K562 (cell line): ENCODE data around the gene FBXL4. TPM values are rescaled to one million over a fixed set of nuclear protein-coding genes. Genes with fewer than 3 reads are reported as not detected.

Source experiments
- ATAC-seq: fragments of 200-7000 bp; cut with Tn5 transposase; 3 replicates; pipeline ENCODE4 v1.9.1; 2020; ENCODE audit warnings: moderate library complexity
- BruUV-seq: library from RNA; stranded (reverse); fragments of 400-500 nt; replicated peaks from 2 replicates; lab custom pipeline; 2021; lab: Mats Ljungman, UMichigan
- CTCF ChIA-PET: fragments of 300-600 bp; formaldehyde crosslinking; extraction: SDS; loops from one replicate; lab custom pipeline; 2021; ENCODE audit warnings: low intra/inter-chr PET ratio; lab: Yijun Ruan, JAX
- POLR2A ChIA-PET: fragments of 300-600, 350-650 bp; sonication (Branson Sonifier 250); formaldehyde crosslinking; extraction: SDS; loops from one replicate; lab custom pipeline; 2021; ENCODE audit warnings: antibody characterized with exemption, inconsistent platforms; lab: Yijun Ruan, JAX
- DNase-seq, 4 experiments: peaks; one replicate each; pipeline versions ENCODE4 v3.0.0 to v3.0.0-alpha.2; 2011 to 2018; ENCODE audit warnings: low spot score in 3 of 4, mixed read lengths in 3 of 4; ENCODE audit errors: extremely low read depth in 1 of 4
- FAIRE-seq: peaks from 2 replicates; lab custom pipeline; 2011; peaks lifted over from hg19 to GRCh38; lab: Jason Lieb, UNC
- H2AFZ ChIP-seq: 2 replicates; pipeline ENCODE4 v1.6.0; 2011; ENCODE audit warnings: low read depth, low read length, control low read depth, inconsistent platforms
- H3K27ac ChIP-seq: fragments of 200-600 bp; 3 replicates; pipeline ENCODE4 v1.8.0; 2011; ENCODE audit warnings: low read depth, mild to moderate bottlenecking, control low read depth, inconsistent platforms, low read length, moderate library complexity, mixed read lengths; ENCODE audit errors: extremely low read depth
- H3K27me3 ChIP-seq, 2 experiments: fragments of 300-600 bp in 1 of 2; 2 replicates in 1 of 2; 3 replicates in 1 of 2; pipeline versions ENCODE4 v1.6.0 to v1.8.0; 2011; ENCODE audit warnings: inconsistent platforms in 2 of 2, low read length in 2 of 2, mild to moderate bottlenecking in 1 of 2, mixed read lengths in 1 of 2, moderate library complexity in 1 of 2; ENCODE audit not compliant: control insufficient read depth in 2 of 2, insufficient read depth in 2 of 2
- H3K36me3 ChIP-seq: fragments of 300-600 bp; 3 replicates; pipeline ENCODE4 v1.8.0; 2011; ENCODE audit warnings: mild to moderate bottlenecking, low read length, inconsistent platforms; ENCODE audit not compliant: control insufficient read depth, insufficient read depth
- H3K4me1 ChIP-seq, 2 experiments: fragments of 200-600 bp in 1 of 2; replicated peaks in 1 of 2; 2 replicates in 1 of 2; 3 replicates in 1 of 2; pipeline versions ENCODE4 v1.5.1 to v1.8.0; 2011; ENCODE audit warnings: inconsistent platforms in 2 of 2, low read length in 2 of 2, mild to moderate bottlenecking in 1 of 2, mixed read lengths in 1 of 2, moderate library complexity in 1 of 2; ENCODE audit not compliant: control insufficient read depth in 2 of 2, insufficient read depth in 2 of 2
- H3K4me2 ChIP-seq: 2 replicates; pipeline ENCODE4 v1.6.1; 2011; ENCODE audit warnings: low read length, control low read depth, inconsistent platforms, mixed read lengths; ENCODE audit not compliant: insufficient read depth
- H3K4me3 ChIP-seq: fragments of 200-600 bp; sonication (generic), shearing (Covaris generic); 2 replicates; pipeline ENCODE4 v1.5.1; 2016; ENCODE audit warnings: control low read depth, inconsistent platforms
- H3K79me2 ChIP-seq: fragments of 200-600 bp; 3 replicates; pipeline ENCODE4 v1.8.0; 2011; ENCODE audit warnings: low read length, inconsistent platforms; ENCODE audit not compliant: control insufficient read depth, insufficient read depth
- H3K9ac ChIP-seq, 2 experiments: 2 replicates each; pipeline versions ENCODE4 v1.6.0 to v1.6.1; 2011; ENCODE audit warnings: low read depth in 2 of 2, low read length in 2 of 2, control low read depth in 1 of 2, inconsistent platforms in 1 of 2, mild to moderate bottlenecking in 1 of 2, mixed read lengths in 1 of 2; ENCODE audit not compliant: insufficient read depth in 1 of 2
- H3K9me1 ChIP-seq: one replicate; pipeline ENCODE4 v1.6.0; 2011; ENCODE audit warnings: inconsistent platforms, mild to moderate bottlenecking, low read length, moderate library complexity; ENCODE audit not compliant: control insufficient read depth, insufficient read depth
- H3K9me3 ChIP-seq: replicated peaks from 2 replicates; pipeline ENCODE4 v1.5.1; 2011; ENCODE audit warnings: low read depth, low read length, inconsistent platforms; ENCODE audit not compliant: control insufficient read depth, insufficient read depth
- H4K20me1 ChIP-seq: replicated peaks from 2 replicates; pipeline ENCODE4 v1.6.1; 2011; ENCODE audit warnings: low read length, inconsistent platforms, mixed read lengths; ENCODE audit not compliant: control insufficient read depth, insufficient read depth
- CBFA2T2 ChIP-seq: fragments of 450-650 bp; conservative IDR thresholded peaks from 2 replicates; pipeline ENCODE4 v1.6.1; 2017; ENCODE audit warnings: mild to moderate bottlenecking
- CREM ChIP-seq: IDR thresholded peaks from 2 replicates; pipeline ENCODE4 v1.6.1; 2014; ENCODE audit warnings: antibody characterized with exemption, low read depth
- EP400 ChIP-seq: fragments of 450-650 bp; IDR thresholded peaks from 2 replicates; pipeline ENCODE4 v1.6.1; 2017; ENCODE audit warnings: antibody characterized with exemption, mild to moderate bottlenecking, moderate library complexity
- HDAC6 ChIP-seq: IDR thresholded peaks from 2 replicates; pipeline ENCODE4 v1.6.1; 2012; ENCODE audit warnings: low read depth, mild to moderate bottlenecking, control low read depth, inconsistent platforms, low read length, moderate library complexity
- MEF2D ChIP-seq: conservative IDR thresholded peaks from 2 replicates; pipeline ENCODE4 v1.6.1; 2016; ENCODE audit warnings: low read depth, missing genetic modification characterization, missing compliant biosample characterization
- NFE2 ChIP-seq: IDR thresholded peaks from 2 replicates; pipeline ENCODE4 v1.6.1; 2014; ENCODE audit warnings: antibody characterized with exemption, low read depth
- POLR2AphosphoS5 ChIP-seq: IDR thresholded peaks from 2 replicates; pipeline ENCODE4 v1.6.1; 2011; ENCODE audit warnings: mild to moderate bottlenecking, low read depth, low read length, moderate library complexity; ENCODE audit not compliant: control insufficient read depth, insufficient read depth
- RBM15 ChIP-seq: fragments of 200-400 bp; formaldehyde crosslinking; IDR thresholded peaks from 2 replicates; pipeline ENCODE4 v1.6.1; 2018; ENCODE audit warnings: mild to moderate bottlenecking, low read length, moderate library complexity; ENCODE audit not compliant: insufficient read depth
- SRSF7 ChIP-seq: fragments of 200-400 bp; formaldehyde crosslinking; optimal IDR thresholded peaks from 2 replicates; pipeline ENCODE3; 2017; ENCODE audit warnings: mild to moderate bottlenecking, low read depth, low read length
- ZNF143 ChIP-seq: sonication (generic); formaldehyde crosslinking; IDR thresholded peaks from 2 replicates; pipeline ENCODE4 v1.9.0; 2022; ENCODE audit warnings: mild to moderate bottlenecking, missing genetic modification reagents
- WGBS: fragments of 100-300 bp; shearing (Covaris generic); methylation state at CpG from one replicate; pipeline ENCODE4 v1.1.6; 2016; ENCODE audit warnings: low coverage, mixed read lengths; ENCODE audit not compliant: insufficient coverage; ENCODE audit errors: missing lambda C conversion rate; 5-methylcytosine and 5-hydroxymethylcytosine counted together
- in situ Hi-C: fragments of 300-500 bp; cut with MboI; formaldehyde crosslinking; loops from 4 replicates; pipeline ENCODE4 v1.15.0; 2018; ENCODE audit warnings: inconsistent platforms, mixed read lengths
- intact Hi-C: fragments of 100-400 bp; cut with micrococcal nuclease; formaldehyde crosslinking; loops from 2 replicates; pipeline ENCODE4 v1.14.2; 2022
- polyA plus RNA-seq, 8 experiments: library from polyadenylated mRNA; depleted of rRNA in 4 of 8; stranded (reverse) in 5 of 8; unstranded in 3 of 8; fragments of >200 nt; fragmentation: Nextera tagmentation in 2 of 8; fragmentation: Illumina TruSeq in 1 of 8; extraction: Ambion mirVana in 2 of 8; extraction: Trizol in 1 of 8; gene quantifications; 2 replicates each; pipeline versions ENCODE4 v1.2.1 to v1.2.3, GENCODE V29; 2011 to 2014; ENCODE audit warnings: inconsistent platforms in 1 of 8, missing spikeins in 1 of 8
- total RNA-seq, 7 experiments: library from RNA; depleted of rRNA in 6 of 7; stranded (reverse); fragments of >200 nt in 6 of 7; fragmentation: Illumina TruSeq in 2 of 7; extraction: Trizol in 2 of 7; gene quantifications; 2 replicates each; pipeline versions ENCODE4 v1.2.1 to v1.2.3, GENCODE V29; 2011 to 2021; ENCODE audit warnings: low replicate concordance in 1 of 7
- TF ChIP-seq, protein P1 (sequence below): fragments of 450-650 bp; IDR thresholded peaks from 2 replicates; pipeline ENCODE4 v1.6.1; 2016; ENCODE audit warnings: mild to moderate bottlenecking
- TF ChIP-seq, protein P2 (sequence below): fragments of 450-650 bp; IDR thresholded peaks from 2 replicates; pipeline ENCODE4 v1.6.1; 2016; ENCODE audit warnings: borderline replicate concordance
- TF ChIP-seq, protein P3 (sequence below): fragments of 200-800 bp; sonication (Bioruptor generic); IDR thresholded peaks from 2 replicates; pipeline ENCODE4 v1.6.1; 2017; ENCODE audit warnings: missing genetic modification characterization, missing compliant biosample characterization
- TF ChIP-seq, protein P4 (sequence below): fragments of 450-650 bp; formaldehyde crosslinking; IDR thresholded peaks from 2 replicates; pipeline ENCODE4 v1.4.0; 2020; ENCODE audit warnings: mild to moderate bottlenecking, moderate library complexity

The FBXL4 gene
- total and polyA plus RNA-seq, 9 of the 15 experiments (the other 6 are each of a cell fraction or from before 2014, with no cell fraction given) = 4.2 to 23.1 (median 7.7) TPM

DNA sequence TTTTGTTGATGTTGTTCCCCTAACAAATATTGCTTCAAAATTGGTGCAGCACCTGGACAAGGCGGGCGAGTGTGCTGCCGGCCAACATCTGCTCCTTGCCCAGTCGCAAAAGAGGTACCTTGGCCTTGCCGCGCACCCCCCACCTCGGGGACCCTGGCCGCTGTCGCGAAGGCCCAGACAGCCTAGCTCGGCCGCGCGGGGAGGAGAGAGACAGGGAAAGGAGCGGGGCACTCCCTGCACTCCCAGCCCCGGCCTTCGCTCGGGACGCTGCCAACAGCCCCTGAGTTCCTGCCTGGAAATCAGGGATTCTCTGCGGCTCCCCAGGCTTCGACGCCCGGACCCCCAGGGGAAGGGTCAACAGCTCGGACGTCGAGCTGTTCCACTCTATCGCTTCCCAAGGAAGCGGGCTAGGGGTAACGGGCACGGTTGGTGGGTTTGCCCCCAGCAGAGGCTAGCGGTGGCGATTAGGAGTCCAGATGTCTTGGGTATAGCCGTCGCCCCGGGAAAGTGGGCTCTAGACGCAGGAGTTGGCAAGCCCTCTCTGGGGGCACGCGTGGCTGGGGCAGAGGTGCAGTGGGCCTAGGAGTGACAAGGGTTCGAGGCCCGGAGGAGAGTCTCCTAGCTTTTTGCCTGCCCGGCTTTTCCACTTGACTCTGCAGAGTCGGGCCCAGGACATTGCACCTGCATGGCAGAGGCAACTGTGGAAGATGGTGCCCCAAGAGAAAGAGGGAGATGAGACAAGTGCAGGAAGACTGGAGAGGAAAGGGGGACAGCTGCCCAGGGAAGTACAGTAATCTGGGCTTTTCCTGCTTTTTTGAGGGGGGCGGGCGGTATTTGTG lies 105.2 kb downstream of the FBXL4 start:
- Histone ChIP-seq H3K9me1 (no peaks in the 10 kb centered on the region), H3K4me3 (no peak overlapping the region), H2AFZ (no peak overlapping the region), H3K27me3 (peaks cover 0 to 18% of the 10 kb centered on the region in 2 experiments; a peak in 2 of 5 replicates), H4K20me1 (no peaks in the 10 kb centered on the region), H3K9me3 (no peaks in the 10 kb centered on the region; the same call in 1 of the 2 replicates), H3K36me3 (no peaks in the 10 kb centered on the region), H3K4me2 (no peak overlapping the region), H3K9ac (no peak overlapping the region), H3K79me2 (no peaks in the 10 kb centered on the region; the same call in 2 of the 3 replicates), H3K27ac (no peak overlapping the region), H3K4me1 (peaks cover 0 to 8% of the 10 kb centered on the region in 2 experiments; a peak in 2 of 5 replicates)
- in situ Hi-C loops (no loop called here), intact Hi-C loops (no loop called here)
- no TSS peak for BruUV-seq
- ATAC-seq = no peak
- DNase-seq = no peak
- POLR2A ChIA-PET = interaction anchor here (0.6 to 1.1 kb wide), 3 partner anchors 17 to 22 kb away, joined by 3 read pairs; no protein-coding TSS in a partner anchor
- WGBS = 23% methylated on average over 30 of the region's 44 CpGs
- no peak for FAIRE-seq
- CTCF ChIA-PET = no interaction called here
- TF ChIP-seq ZNF143 (CRISPR knock-in tag) (no peak), HDAC6 (no peak), POLR2AphosphoS5 (no peak), SRSF7 (no peak), MEF2D (tag) (no peak), CREM (no peak), EP400 (no peak), CBFA2T2 (no peak), NFE2 (no peak), RBM15 (no peak)
- TF ChIP-seq, protein P1, sequence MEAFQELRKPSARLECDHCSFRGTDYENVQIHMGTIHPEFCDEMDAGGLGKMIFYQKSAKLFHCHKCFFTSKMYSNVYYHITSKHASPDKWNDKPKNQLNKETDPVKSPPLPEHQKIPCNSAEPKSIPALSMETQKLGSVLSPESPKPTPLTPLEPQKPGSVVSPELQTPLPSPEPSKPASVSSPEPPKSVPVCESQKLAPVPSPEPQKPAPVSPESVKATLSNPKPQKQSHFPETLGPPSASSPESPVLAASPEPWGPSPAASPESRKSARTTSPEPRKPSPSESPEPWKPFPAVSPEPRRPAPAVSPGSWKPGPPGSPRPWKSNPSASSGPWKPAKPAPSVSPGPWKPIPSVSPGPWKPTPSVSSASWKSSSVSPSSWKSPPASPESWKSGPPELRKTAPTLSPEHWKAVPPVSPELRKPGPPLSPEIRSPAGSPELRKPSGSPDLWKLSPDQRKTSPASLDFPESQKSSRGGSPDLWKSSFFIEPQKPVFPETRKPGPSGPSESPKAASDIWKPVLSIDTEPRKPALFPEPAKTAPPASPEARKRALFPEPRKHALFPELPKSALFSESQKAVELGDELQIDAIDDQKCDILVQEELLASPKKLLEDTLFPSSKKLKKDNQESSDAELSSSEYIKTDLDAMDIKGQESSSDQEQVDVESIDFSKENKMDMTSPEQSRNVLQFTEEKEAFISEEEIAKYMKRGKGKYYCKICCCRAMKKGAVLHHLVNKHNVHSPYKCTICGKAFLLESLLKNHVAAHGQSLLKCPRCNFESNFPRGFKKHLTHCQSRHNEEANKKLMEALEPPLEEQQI = no peak
- TF ChIP-seq, protein P2, sequence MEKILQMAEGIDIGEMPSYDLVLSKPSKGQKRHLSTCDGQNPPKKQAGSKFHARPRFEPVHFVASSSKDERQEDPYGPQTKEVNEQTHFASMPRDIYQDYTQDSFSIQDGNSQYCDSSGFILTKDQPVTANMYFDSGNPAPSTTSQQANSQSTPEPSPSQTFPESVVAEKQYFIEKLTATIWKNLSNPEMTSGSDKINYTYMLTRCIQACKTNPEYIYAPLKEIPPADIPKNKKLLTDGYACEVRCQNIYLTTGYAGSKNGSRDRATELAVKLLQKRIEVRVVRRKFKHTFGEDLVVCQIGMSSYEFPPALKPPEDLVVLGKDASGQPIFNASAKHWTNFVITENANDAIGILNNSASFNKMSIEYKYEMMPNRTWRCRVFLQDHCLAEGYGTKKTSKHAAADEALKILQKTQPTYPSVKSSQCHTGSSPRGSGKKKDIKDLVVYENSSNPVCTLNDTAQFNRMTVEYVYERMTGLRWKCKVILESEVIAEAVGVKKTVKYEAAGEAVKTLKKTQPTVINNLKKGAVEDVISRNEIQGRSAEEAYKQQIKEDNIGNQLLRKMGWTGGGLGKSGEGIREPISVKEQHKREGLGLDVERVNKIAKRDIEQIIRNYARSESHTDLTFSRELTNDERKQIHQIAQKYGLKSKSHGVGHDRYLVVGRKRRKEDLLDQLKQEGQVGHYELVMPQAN = no peak
- TF ChIP-seq, protein P3, sequence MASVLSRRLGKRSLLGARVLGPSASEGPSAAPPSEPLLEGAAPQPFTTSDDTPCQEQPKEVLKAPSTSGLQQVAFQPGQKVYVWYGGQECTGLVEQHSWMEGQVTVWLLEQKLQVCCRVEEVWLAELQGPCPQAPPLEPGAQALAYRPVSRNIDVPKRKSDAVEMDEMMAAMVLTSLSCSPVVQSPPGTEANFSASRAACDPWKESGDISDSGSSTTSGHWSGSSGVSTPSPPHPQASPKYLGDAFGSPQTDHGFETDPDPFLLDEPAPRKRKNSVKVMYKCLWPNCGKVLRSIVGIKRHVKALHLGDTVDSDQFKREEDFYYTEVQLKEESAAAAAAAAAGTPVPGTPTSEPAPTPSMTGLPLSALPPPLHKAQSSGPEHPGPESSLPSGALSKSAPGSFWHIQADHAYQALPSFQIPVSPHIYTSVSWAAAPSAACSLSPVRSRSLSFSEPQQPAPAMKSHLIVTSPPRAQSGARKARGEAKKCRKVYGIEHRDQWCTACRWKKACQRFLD (CRISPR knock-in tag) = no peak
- TF ChIP-seq, protein P4, sequence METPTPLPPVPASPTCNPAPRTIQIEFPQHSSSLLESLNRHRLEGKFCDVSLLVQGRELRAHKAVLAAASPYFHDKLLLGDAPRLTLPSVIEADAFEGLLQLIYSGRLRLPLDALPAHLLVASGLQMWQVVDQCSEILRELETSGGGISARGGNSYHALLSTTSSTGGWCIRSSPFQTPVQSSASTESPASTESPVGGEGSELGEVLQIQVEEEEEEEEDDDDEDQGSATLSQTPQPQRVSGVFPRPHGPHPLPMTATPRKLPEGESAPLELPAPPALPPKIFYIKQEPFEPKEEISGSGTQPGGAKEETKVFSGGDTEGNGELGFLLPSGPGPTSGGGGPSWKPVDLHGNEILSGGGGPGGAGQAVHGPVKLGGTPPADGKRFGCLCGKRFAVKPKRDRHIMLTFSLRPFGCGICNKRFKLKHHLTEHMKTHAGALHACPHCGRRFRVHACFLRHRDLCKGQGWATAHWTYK = no peak
